DMS153 treated with DMSO at 0.1 percent for 48 hours (cell line): ENCODE measurements around the gene ANKRD36C.
"Not testable (repeated sequence)": the region's sequence is repeated elsewhere in the genome, so short reads cannot be mapped to it uniquely, and the experiment has no call there.

Source experiments
- DNase-seq: peaks from one replicate; lab custom pipeline; 2025; ENCODE audit not compliant: unreplicated experiment; lab: John Stamatoyannopoulos, UW

The ANKRD36C gene

GRCh38 chr2:95799892-95800291, 191.7 kb downstream of the ANKRD36C start:
- no peak for DNase-seq

GRCh38 chr2:95799147-95799889, 192.3 kb downstream of the ANKRD36C start:
- DNase-seq = not testable (repeated sequence)

GRCh38 chr2:95796249-95797099, 195.2 kb downstream of the ANKRD36C start:
- not testable (repeated sequence) for DNase-seq

- DNase-seq = not testable (repeated sequence)
Measured at GRCh38 chr2:95793970-95794369, 197.7 kb downstream of the ANKRD36C start.

GRCh38 chr2:95790180-95790579, 201.4 kb downstream of the ANKRD36C start:
- DNase-seq = not testable (repeated sequence)

GRCh38 chr2:95789385-95789784, 202.2 kb downstream of the ANKRD36C start:
- DNase-seq = not testable (repeated sequence)

- DNase-seq = not testable (repeated sequence)
Measured at GRCh38 chr2:95788642-95789041, 203.0 kb downstream of the ANKRD36C start.
